Osteoblast (primary cell): Measurements from ENCODE around the gene RIT2. TPM values are rescaled to one million over a fixed set of nuclear protein-coding genes. Genes with fewer than 3 reads are reported as not detected.

Source experiments
- DNase-seq: peaks from one replicate; pipeline ENCODE4 v3.0.0; 2011; ENCODE audit warnings: low spot score, mixed read lengths; ENCODE audit not compliant: insufficient read length; ENCODE audit errors: missing footprints
- H2AFZ ChIP-seq: 2 replicates; pipeline ENCODE4 v1.6.0; 2011; ENCODE audit warnings: mild to moderate bottlenecking, low read length
- H3K27ac ChIP-seq: 2 replicates; pipeline ENCODE4 v1.5.1; 2011; ENCODE audit warnings: mild to moderate bottlenecking, low read depth, low read length, moderate library complexity
- H3K27me3 ChIP-seq: 2 replicates; pipeline ENCODE4 v1.6.0; 2012; ENCODE audit warnings: mild to moderate bottlenecking, control low read depth, inconsistent platforms, low read length, moderate library complexity; ENCODE audit not compliant: insufficient read depth
- H3K36me3 ChIP-seq: 2 replicates; pipeline ENCODE4 v1.5.1; 2011; ENCODE audit warnings: mild to moderate bottlenecking, low read length, control low read depth, moderate library complexity; ENCODE audit not compliant: insufficient read depth
- H3K4me1 ChIP-seq: 2 replicates; pipeline ENCODE4 v1.5.1; 2011; ENCODE audit warnings: mild to moderate bottlenecking, low read length, control low read depth, moderate library complexity; ENCODE audit not compliant: insufficient read depth
- H3K4me2 ChIP-seq: 2 replicates; pipeline ENCODE4 v1.6.0; 2011; ENCODE audit warnings: mild to moderate bottlenecking, low read length; ENCODE audit not compliant: insufficient read depth
- H3K4me3 ChIP-seq: fragments of 200-600 bp; sonication (generic); 3 replicates; pipeline ENCODE4 v1.5.1; 2012; ENCODE audit warnings: mild to moderate bottlenecking, low read length, inconsistent platforms; ENCODE audit not compliant: insufficient read depth
- H3K79me2 ChIP-seq: 2 replicates; pipeline ENCODE4 v1.6.0; 2012; ENCODE audit warnings: mild to moderate bottlenecking, low read length, control low read depth, inconsistent platforms; ENCODE audit not compliant: insufficient read depth
- H3K9me3 ChIP-seq: 2 replicates; pipeline ENCODE4 v1.5.1; 2011; ENCODE audit warnings: low read depth, low read length, control low read depth
- H4K20me1 ChIP-seq: 2 replicates; pipeline ENCODE4 v1.6.0; 2012; ENCODE audit warnings: mild to moderate bottlenecking, low read length, control low read depth; ENCODE audit not compliant: insufficient read depth
- total RNA-seq: library from RNA; depleted of rRNA; stranded (reverse); fragments of >200 nt; gene quantifications from 2 replicates; pipeline ENCODE4 v1.2.3, GENCODE V29; 2012
- TF ChIP-seq, protein P1 (sequence below): IDR thresholded peaks from 2 replicates; pipeline ENCODE4 v1.5.1; 2011; ENCODE audit warnings: mild to moderate bottlenecking, low read depth, low read length, moderate library complexity; ENCODE audit errors: extremely low read depth

Gene RIT2
- total RNA-seq, 1 donor, result not detected

DNA sequence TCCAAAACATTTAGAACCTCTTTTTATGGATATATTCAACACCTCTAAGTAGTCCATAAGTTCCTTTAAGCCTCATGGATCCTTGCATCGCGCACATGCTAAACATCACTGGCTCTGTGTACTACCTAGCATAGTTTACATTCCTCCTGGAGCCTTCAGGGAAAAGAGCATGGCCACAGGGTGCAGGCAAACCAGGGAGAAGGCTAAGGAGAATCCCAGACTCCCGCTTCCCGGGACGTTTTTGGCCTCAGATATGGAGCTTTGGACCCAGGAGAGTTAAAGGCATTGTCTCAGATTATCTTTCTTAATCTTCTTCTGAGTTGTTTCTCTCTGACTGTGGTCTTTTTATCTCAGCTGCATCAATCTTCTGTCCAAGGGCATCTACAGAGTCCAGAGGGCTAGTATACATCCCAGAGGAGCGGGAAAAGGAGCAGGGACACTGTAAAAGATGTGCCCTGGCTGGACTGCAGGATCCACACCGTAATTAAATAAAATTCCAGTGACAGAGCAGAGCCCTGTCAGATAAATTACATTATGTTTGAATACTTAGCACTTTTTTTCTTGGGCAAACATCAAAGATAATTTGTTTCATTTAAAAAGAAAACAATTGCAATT, 36.9 kb downstream of the RIT2 start:
- no peak overlapping the region for H2AFZ ChIP-seq
- DNase-seq, result no peak

DNA sequence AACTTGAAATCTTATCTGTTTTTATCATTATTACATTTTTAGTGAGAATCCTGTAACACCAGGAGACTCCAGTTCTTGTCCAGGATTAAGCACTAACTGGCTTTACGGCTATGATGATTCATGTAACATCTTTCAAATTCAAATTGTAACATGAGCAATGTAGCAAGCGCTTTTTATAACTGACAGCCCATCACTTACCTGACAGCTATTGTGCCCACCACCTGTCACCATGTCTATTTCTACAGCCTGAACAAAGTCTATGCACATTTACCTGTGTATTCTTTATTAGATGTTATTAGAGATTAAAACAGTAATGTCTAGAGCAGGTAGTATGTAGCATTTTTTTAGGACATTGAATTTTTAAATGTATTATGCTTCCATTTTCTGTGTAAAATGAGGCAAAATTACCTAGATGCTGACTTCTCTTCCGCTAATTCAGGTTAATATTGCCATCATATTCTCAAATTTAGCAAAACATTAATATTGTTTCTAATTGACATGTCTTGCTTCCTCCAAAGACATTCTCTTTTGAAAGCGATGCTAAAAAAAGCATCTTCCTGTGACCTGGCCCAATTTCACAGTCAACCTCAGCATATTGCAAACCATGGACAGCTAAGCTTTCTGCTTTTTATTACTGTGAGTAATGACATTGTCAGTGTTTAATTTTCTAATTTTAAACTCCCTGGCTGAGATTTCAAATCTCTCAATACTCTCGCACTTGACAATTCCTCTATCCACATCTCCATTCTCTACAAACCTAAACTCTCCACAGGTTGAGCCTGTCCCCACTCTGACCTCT, 37.8 kb downstream of the RIT2 start:
- Histone ChIP-seq H3K4me2 (no peak overlapping the region), H3K9me3 (no peaks in the 10 kb centered on the region), H3K79me2 (no peaks in the 10 kb centered on the region), H3K4me1 (peaks cover 5% of the 10 kb centered on the region), H3K27ac (no peak overlapping the region), H3K4me3 (no peak overlapping the region), H4K20me1 (no peaks in the 10 kb centered on the region), H3K27me3 (no peaks in the 10 kb centered on the region), H3K36me3 (no peaks in the 10 kb centered on the region), H2AFZ (no peak overlapping the region)
- TF ChIP-seq, protein P1, sequence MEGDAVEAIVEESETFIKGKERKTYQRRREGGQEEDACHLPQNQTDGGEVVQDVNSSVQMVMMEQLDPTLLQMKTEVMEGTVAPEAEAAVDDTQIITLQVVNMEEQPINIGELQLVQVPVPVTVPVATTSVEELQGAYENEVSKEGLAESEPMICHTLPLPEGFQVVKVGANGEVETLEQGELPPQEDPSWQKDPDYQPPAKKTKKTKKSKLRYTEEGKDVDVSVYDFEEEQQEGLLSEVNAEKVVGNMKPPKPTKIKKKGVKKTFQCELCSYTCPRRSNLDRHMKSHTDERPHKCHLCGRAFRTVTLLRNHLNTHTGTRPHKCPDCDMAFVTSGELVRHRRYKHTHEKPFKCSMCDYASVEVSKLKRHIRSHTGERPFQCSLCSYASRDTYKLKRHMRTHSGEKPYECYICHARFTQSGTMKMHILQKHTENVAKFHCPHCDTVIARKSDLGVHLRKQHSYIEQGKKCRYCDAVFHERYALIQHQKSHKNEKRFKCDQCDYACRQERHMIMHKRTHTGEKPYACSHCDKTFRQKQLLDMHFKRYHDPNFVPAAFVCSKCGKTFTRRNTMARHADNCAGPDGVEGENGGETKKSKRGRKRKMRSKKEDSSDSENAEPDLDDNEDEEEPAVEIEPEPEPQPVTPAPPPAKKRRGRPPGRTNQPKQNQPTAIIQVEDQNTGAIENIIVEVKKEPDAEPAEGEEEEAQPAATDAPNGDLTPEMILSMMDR, result no peak
- no peak for DNase-seq

More for the DNA sequence above, 36.9 kb downstream of the RIT2 start:
- peaks cover 5% of the 10 kb centered on the region for H3K4me1 ChIP-seq
- no peaks in the 10 kb centered on the region for H3K27me3 ChIP-seq
- H4K20me1 ChIP-seq, result no peaks in the 10 kb centered on the region
- H3K9me3 ChIP-seq, result no peaks in the 10 kb centered on the region
- no peak overlapping the region for H3K27ac ChIP-seq
- no peaks in the 10 kb centered on the region for H3K36me3 ChIP-seq
- TF ChIP-seq, protein P1, result no peak
- H3K79me2 ChIP-seq, result no peaks in the 10 kb centered on the region
- no peak overlapping the region for H3K4me3 ChIP-seq
- H3K4me2 ChIP-seq, result no peak overlapping the region

DNA sequence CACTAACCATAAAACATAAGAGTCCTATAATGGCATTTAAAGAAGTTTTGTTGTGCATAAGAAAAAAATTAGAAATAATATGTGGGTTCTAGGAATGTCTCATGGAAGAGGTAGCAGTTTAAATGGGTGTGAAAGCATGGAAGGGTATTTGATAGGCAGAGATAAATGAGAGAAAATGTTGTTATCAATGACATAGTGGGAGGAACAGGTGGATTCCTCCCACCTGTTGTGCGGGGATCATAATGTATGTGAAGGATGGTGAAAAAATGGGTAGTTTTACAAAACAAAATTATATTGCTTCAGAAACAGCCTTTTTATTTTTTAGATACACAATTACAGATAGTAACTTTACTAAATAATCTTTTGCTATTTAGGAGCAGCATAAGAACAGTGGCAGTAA, 41.7 kb downstream of the RIT2 start:
- TF ChIP-seq, protein P1, result no peak
- Histone ChIP-seq H3K4me2 (no peak overlapping the region), H3K27me3 (no peaks in the 10 kb centered on the region), H3K4me3 (no peak overlapping the region), H4K20me1 (no peaks in the 10 kb centered on the region), H3K79me2 (no peaks in the 10 kb centered on the region), H3K27ac (no peak overlapping the region), H2AFZ (no peak overlapping the region), H3K36me3 (no peaks in the 10 kb centered on the region), H3K9me3 (no peaks in the 10 kb centered on the region), H3K4me1 (peaks cover 5% of the 10 kb centered on the region)
- no peak for DNase-seq

DNA sequence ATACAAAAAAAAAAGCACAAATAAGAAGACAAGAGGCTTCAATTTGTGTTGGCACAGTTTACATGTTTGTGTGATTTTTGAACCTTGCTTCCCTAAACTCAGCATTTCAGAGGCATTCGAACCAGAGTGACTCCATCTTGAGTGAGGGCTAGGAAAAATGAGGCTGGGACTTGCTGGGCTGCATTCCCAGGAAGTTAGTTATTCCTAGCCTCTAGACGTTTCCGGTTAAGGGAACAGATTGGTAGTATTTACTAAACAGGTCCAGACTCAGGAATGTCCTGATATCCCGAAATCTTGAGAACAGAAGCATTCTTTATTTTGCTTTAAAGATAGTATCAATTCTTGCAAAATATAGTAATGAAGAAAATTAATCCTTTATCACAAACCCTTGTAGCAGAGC, 46.7 kb downstream of the RIT2 start:
- Histone ChIP-seq H3K27me3 (no peaks in the 10 kb centered on the region), H3K9me3 (no peaks in the 10 kb centered on the region), H3K4me1 (no peaks in the 10 kb centered on the region), H3K27ac (no peak overlapping the region), H3K4me3 (no peak overlapping the region), H4K20me1 (no peaks in the 10 kb centered on the region), H3K36me3 (no peaks in the 10 kb centered on the region), H2AFZ (no peak overlapping the region), H3K79me2 (no peaks in the 10 kb centered on the region), H3K4me2 (no peak overlapping the region)
- no peak for DNase-seq
- TF ChIP-seq, protein P1, result no peak
